ENCODE measurements around the gene SMC4. TPM values are rescaled to one million over a fixed set of nuclear protein-coding genes. Genes with fewer than 3 reads are reported as not detected.

SMC4 gene
- total RNA-seq, 1 donor from 2014 or later, result 180 TPM

GRCh38 chr3:160460033-160460432 is 60.6 kb downstream of the SMC4 start:
- TF ChIP-seq, protein P1, sequence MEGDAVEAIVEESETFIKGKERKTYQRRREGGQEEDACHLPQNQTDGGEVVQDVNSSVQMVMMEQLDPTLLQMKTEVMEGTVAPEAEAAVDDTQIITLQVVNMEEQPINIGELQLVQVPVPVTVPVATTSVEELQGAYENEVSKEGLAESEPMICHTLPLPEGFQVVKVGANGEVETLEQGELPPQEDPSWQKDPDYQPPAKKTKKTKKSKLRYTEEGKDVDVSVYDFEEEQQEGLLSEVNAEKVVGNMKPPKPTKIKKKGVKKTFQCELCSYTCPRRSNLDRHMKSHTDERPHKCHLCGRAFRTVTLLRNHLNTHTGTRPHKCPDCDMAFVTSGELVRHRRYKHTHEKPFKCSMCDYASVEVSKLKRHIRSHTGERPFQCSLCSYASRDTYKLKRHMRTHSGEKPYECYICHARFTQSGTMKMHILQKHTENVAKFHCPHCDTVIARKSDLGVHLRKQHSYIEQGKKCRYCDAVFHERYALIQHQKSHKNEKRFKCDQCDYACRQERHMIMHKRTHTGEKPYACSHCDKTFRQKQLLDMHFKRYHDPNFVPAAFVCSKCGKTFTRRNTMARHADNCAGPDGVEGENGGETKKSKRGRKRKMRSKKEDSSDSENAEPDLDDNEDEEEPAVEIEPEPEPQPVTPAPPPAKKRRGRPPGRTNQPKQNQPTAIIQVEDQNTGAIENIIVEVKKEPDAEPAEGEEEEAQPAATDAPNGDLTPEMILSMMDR (conservative IDR thresholded peaks at IDR 0.05), result no peak
- DNase-seq (ENCODE audit: low read depth, low spot score), result no peak
- Mint-ChIP-seq H3K36me3 (ENCODE audit: low read depth) (no peaks in the 10 kb centered on the region), H3K27me3 (ENCODE audit: low read depth) (no peaks in the 10 kb centered on the region), H3K4me3 (no peak overlapping the region), H3K27ac (ENCODE audit: unreplicated experiment) (no peak overlapping the region), H3K4me1 (no peaks in the 10 kb centered on the region), H3K9me3 (peaks cover 4% of the 10 kb centered on the region)

DNA sequence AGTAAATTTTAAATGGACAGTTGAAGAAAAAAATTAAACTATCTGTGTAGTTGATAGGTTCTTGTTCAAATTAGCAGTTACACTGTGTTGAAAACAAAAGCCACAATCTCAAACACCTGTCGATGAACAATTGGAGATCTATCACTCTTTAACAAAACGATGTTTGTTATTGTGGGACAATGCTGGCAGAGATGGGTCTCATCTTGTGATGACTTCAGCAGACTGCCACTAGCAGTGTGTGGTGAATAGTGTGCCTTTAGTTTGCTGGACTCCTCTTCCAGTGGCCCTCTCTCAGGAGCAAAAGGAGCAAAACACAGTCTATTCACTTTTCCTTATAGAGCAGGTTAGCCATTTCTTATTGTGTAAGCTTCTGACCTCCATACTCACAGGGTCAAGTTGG is 64.9 kb downstream of the SMC4 start:
- Mint-ChIP-seq H3K9me3 (peaks cover 10% of the 10 kb centered on the region), H3K36me3 (ENCODE audit: low read depth) (no peaks in the 10 kb centered on the region), H3K27ac (ENCODE audit: unreplicated experiment) (no peak overlapping the region), H3K4me1 (no peaks in the 10 kb centered on the region), H3K27me3 (ENCODE audit: low read depth) (no peaks in the 10 kb centered on the region), H3K4me3 (no peak overlapping the region)
- TF ChIP-seq, protein P1 (conservative IDR thresholded peaks at IDR 0.05), result no peak
- DNase-seq (ENCODE audit: low read depth, low spot score), result no peak

DNA sequence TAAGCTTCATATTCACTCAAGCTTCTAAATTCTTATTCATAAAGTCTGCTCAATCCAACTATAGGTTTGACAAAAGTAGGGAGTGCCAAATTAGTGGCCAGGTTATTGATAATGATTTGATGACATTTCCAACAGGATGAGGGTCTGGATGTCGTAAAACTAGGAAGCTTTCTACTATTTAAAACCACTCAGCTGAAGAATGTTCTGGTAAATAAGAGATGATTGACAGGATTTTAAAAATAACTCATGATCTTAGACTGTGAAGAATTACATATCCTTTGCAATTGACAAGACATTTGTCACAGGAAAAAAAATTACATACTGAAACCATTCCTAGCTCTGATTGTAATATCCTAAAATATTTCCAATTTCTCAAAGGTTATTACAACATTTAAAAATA is 65.5 kb downstream of the SMC4 start:
- H3K36me3 Mint-ChIP-seq (ENCODE audit: low read depth), result peaks cover 5% of the 10 kb centered on the region
- no peak overlapping the region for H3K27ac Mint-ChIP-seq (ENCODE audit: unreplicated experiment)
- peaks cover 15% of the 10 kb centered on the region for H3K9me3 Mint-ChIP-seq
- peaks cover 2% of the 10 kb centered on the region for H3K27me3 Mint-ChIP-seq (ENCODE audit: low read depth)
- H3K4me1 Mint-ChIP-seq, result no peaks in the 10 kb centered on the region
- no peak for DNase-seq (ENCODE audit: low read depth, low spot score)
- H3K4me3 Mint-ChIP-seq, result no peak overlapping the region
- TF ChIP-seq, protein P1 (conservative IDR thresholded peaks at IDR 0.05), result no peak

GRCh38 chr3:160470181-160470580 is 70.7 kb downstream of the SMC4 start:
- DNase-seq (ENCODE audit: low read depth, low spot score), result no peak
- Mint-ChIP-seq H3K36me3 (ENCODE audit: low read depth) (peaks cover 7% of the 10 kb centered on the region), H3K27me3 (ENCODE audit: low read depth) (peaks cover 2% of the 10 kb centered on the region), H3K9me3 (peaks cover 15% of the 10 kb centered on the region), H3K4me3 (no peak overlapping the region), H3K27ac (ENCODE audit: unreplicated experiment) (no peak overlapping the region), H3K4me1 (no peaks in the 10 kb centered on the region)
- TF ChIP-seq, protein P1 (conservative IDR thresholded peaks at IDR 0.05), result no peak

DNA sequence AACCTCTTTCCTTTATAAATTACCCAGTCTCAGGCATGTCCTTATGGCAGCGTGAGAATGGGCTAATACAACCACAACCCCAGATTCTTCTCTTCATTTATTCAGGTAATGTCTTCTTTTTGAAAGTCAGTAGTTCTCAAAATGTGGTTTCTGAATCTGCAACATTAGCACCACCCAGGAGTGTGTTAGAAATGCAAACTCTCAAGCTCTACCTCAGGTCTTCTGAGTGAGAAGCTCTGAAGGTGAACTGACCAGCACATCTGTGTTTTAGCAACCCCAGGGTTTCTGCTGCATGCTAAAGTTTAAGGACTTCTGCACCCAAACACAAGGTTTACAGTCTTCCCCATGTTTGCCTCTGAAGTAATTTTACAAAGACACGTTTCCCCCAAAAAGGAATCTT is 72.4 kb downstream of the SMC4 start:
- H3K36me3 Mint-ChIP-seq (ENCODE audit: low read depth), result peaks cover 7% of the 10 kb centered on the region
- H3K4me3 Mint-ChIP-seq, result no peak overlapping the region
- H3K27ac Mint-ChIP-seq (ENCODE audit: unreplicated experiment), result no peak overlapping the region
- TF ChIP-seq, protein P1 (conservative IDR thresholded peaks at IDR 0.05), result no peak
- peaks cover 15% of the 10 kb centered on the region for H3K9me3 Mint-ChIP-seq
- DNase-seq (ENCODE audit: low read depth, low spot score), result no peak
- H3K4me1 Mint-ChIP-seq, result no peaks in the 10 kb centered on the region
- peaks cover 2% of the 10 kb centered on the region for H3K27me3 Mint-ChIP-seq (ENCODE audit: low read depth)

GRCh38 chr3:160472344-160472743 is 72.9 kb downstream of the SMC4 start:
- Mint-ChIP-seq H3K9me3 (peaks cover 15% of the 10 kb centered on the region), H3K4me1 (no peaks in the 10 kb centered on the region), H3K27me3 (ENCODE audit: low read depth) (peaks cover 2% of the 10 kb centered on the region)

More at GRCh38 chr3:160472344-160472743, 72.9 kb downstream of the SMC4 start:
- H3K36me3 Mint-ChIP-seq (ENCODE audit: low read depth), result peaks cover 7% of the 10 kb centered on the region
- TF ChIP-seq, protein P1 (conservative IDR thresholded peaks at IDR 0.05), result no peak
- no peak for DNase-seq (ENCODE audit: low read depth, low spot score)
- no peak overlapping the region for H3K27ac Mint-ChIP-seq (ENCODE audit: unreplicated experiment)
- H3K4me3 Mint-ChIP-seq, result no peak overlapping the region
